ENCODE data around the gene CALN1.

The CALN1 gene

DNA sequence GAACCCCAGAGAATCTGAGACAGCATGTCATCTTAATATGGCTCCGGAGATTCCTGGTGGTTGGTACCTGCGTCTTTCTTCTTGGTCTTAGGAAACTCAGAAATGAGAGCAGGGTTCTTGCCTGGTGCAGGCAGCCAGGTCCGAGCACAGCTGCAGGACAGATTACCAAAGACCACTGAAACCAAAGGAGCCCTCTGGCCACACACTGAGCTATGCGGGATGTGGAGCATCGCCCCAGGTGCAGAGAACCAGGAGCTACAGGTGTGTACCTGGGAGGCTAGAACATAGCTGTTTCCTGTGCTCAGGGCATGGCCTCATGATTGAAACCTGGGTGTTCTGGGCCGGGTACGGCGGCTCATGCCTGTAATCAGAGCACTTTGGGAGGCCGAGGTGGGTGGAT, 635.4 kb downstream of the CALN1 start:
- H3K4me1 ChIP-seq (ENCODE audit: control extremely low read depth in 1 of 4, control insufficient read depth in 4 of 4, insufficient read depth in 4 of 4, low read length in 3 of 4), result peaks cover 0 to 4% (median 0%) of the 10 kb centered on the region in 4 experiments
- WGBS (ENCODE audit: insufficient coverage), result over 99% methylated on average over 9 of the region's 9 CpGs
- no peaks in the 10 kb centered on the region for H3K27me3 ChIP-seq (replicated peaks in 2 of 5; ENCODE audit: control insufficient read depth in 4 of 5, insufficient read depth in 5 of 5, low read length in 4 of 5)
- no peaks in the 10 kb centered on the region for H3K9me3 ChIP-seq (ENCODE audit: control extremely low read depth in 1 of 5, control insufficient read depth in 4 of 5, insufficient read depth in 2 of 5, low read depth in 1 of 5, low read length in 4 of 5)
- ChIA-PET CTCF (interaction anchor here (0.6 to 1.3 kb wide), 2 partner anchors 9 to 64 kb away, joined by 3 read pairs; no protein-coding TSS in a partner anchor), POLR2A (no interaction called here)
- no peak overlapping the region for H3K4me3 ChIP-seq (ENCODE audit: control insufficient read depth in 1 of 7, extremely low read depth in 1 of 7, insufficient read depth in 4 of 7, low read depth in 2 of 7, low read length in 6 of 7)
- H3K27ac ChIP-seq (ENCODE audit: insufficient read depth in 1 of 2, low read depth in 1 of 2, low read length in 2 of 2, poor library complexity in 1 of 2, severe bottlenecking in 2 of 2), result no peak overlapping the region
- DNase-seq, result no peak
- peaks cover 0 to 2% (median 0%) of the 10 kb centered on the region in 4 experiments for H3K36me3 ChIP-seq (ENCODE audit: control insufficient read depth in 4 of 4, insufficient read depth in 4 of 4, low read length in 3 of 4)

DNA sequence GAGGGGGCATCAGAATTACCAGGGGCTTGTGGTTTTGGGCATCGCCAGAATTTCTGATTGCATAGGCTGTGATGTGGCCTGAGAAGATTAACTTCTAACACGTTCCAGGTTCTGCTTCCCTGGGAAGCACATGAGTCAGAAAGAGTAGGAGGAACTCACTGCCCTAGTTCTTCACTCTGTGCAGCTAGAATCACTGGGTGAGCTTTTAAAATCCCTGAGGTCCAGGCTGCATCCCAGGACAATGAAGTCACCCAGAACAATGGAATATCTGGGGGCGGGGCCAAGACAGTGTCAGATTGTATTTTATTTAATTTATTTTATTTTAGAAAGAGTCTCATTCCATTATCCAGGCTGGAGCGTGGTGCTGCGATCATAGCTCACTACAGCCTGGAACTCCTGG, 636.5 kb downstream of the CALN1 start:
- no peak for DNase-seq
- H3K27me3 ChIP-seq (replicated peaks in 2 of 5; ENCODE audit: control insufficient read depth in 4 of 5, insufficient read depth in 5 of 5, low read length in 4 of 5), result no peaks in the 10 kb centered on the region
- 100% methylated on average over 2 of the region's 5 CpGs for WGBS (ENCODE audit: insufficient coverage)
- H3K36me3 ChIP-seq (ENCODE audit: control insufficient read depth in 4 of 4, insufficient read depth in 4 of 4, low read length in 3 of 4), result no peaks in the 10 kb centered on the region
- H3K4me1 ChIP-seq (ENCODE audit: control extremely low read depth in 1 of 4, control insufficient read depth in 4 of 4, insufficient read depth in 4 of 4, low read length in 3 of 4), result peaks cover 0 to 4% (median 0%) of the 10 kb centered on the region in 4 experiments
- ChIA-PET POLR2A (no interaction called here), CTCF (no interaction called here)
- H3K4me3 ChIP-seq (ENCODE audit: control insufficient read depth in 1 of 7, extremely low read depth in 1 of 7, insufficient read depth in 4 of 7, low read depth in 2 of 7, low read length in 6 of 7), result no peak overlapping the region
- H3K9me3 ChIP-seq (ENCODE audit: control extremely low read depth in 1 of 5, control insufficient read depth in 4 of 5, insufficient read depth in 2 of 5, low read depth in 1 of 5, low read length in 4 of 5), result no peaks in the 10 kb centered on the region
- no peak overlapping the region for H3K27ac ChIP-seq (ENCODE audit: insufficient read depth in 1 of 2, low read depth in 1 of 2, low read length in 2 of 2, poor library complexity in 1 of 2, severe bottlenecking in 2 of 2)

- Histone ChIP-seq H3K4me1 (ENCODE audit: control extremely low read depth in 1 of 4, control insufficient read depth in 4 of 4, insufficient read depth in 4 of 4, low read length in 3 of 4) (peaks cover 0 to 8% (median 3%) of the 10 kb centered on the region in 4 experiments), H3K36me3 (ENCODE audit: control insufficient read depth in 4 of 4, insufficient read depth in 4 of 4, low read length in 3 of 4) (no peaks in the 10 kb centered on the region), H3K27me3 (replicated peaks in 2 of 5; ENCODE audit: control insufficient read depth in 4 of 5, insufficient read depth in 5 of 5, low read length in 4 of 5) (no peaks in the 10 kb centered on the region), H3K27ac (ENCODE audit: insufficient read depth in 1 of 2, low read depth in 1 of 2, low read length in 2 of 2, poor library complexity in 1 of 2, severe bottlenecking in 2 of 2) (no peak overlapping the region), H3K9me3 (ENCODE audit: control extremely low read depth in 1 of 5, control insufficient read depth in 4 of 5, insufficient read depth in 2 of 5, low read depth in 1 of 5, low read length in 4 of 5) (peaks cover 0 to under 1% (median 0%) of the 10 kb centered on the region in 5 experiments), H3K4me3 (ENCODE audit: control insufficient read depth in 1 of 7, extremely low read depth in 1 of 7, insufficient read depth in 4 of 7, low read depth in 2 of 7, low read length in 6 of 7) (no peak overlapping the region)
- ChIA-PET POLR2A (no interaction called here), CTCF (no interaction called here)
- WGBS (ENCODE audit: insufficient coverage), result 100% methylated on average over 1 of the region's 3 CpGs
- DNase-seq, result peak in 2 of 3 donors; percentile 17 to 57
Measured at GRCh38 chr7:71772779-71773178, 639.4 kb downstream of the CALN1 start.

DNA sequence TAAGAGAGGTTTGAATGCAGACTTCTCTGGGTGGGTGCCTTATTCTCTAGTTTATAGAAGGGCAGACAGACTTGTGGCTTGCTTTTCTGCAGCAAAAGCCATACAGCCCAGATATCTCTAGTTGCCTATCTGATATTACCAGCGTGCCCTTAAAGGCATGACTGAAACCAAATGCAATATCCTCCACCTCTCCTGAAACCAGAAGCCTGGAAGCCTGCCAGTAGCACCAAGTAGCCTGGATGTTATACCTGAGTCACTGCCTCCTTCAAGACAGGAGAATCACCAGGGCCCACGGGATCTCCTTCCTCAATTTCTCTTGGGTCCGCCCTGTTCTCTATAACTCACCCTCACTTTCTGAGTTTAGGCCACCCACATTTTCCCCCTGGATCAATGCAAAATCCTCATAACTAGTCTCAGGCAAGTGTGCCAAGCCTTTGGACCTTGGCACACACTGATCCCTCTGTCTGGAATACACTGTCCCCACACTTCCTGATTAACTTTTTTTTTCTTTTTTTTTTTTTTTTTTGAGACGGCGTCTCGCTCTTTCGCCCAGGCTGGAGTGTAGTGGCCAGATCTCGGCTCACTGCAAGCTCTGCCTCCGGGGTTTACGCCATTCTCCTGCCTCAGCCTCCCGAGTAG, 641.8 kb downstream of the CALN1 start:
- Histone ChIP-seq H3K4me1 (ENCODE audit: control extremely low read depth in 1 of 4, control insufficient read depth in 4 of 4, insufficient read depth in 4 of 4, low read length in 3 of 4) (peaks cover 0 to 8% (median 3%) of the 10 kb centered on the region in 4 experiments), H3K36me3 (ENCODE audit: control insufficient read depth in 4 of 4, insufficient read depth in 4 of 4, low read length in 3 of 4) (no peaks in the 10 kb centered on the region), H3K4me3 (ENCODE audit: control insufficient read depth in 1 of 7, extremely low read depth in 1 of 7, insufficient read depth in 4 of 7, low read depth in 2 of 7, low read length in 6 of 7) (no peak overlapping the region), H3K27me3 (replicated peaks in 2 of 5; ENCODE audit: control insufficient read depth in 4 of 5, insufficient read depth in 5 of 5, low read length in 4 of 5) (no peaks in the 10 kb centered on the region), H3K9me3 (ENCODE audit: control extremely low read depth in 1 of 5, control insufficient read depth in 4 of 5, insufficient read depth in 2 of 5, low read depth in 1 of 5, low read length in 4 of 5) (peaks cover 0 to 11% (median 0%) of the 10 kb centered on the region in 5 experiments), H3K27ac (ENCODE audit: insufficient read depth in 1 of 2, low read depth in 1 of 2, low read length in 2 of 2, poor library complexity in 1 of 2, severe bottlenecking in 2 of 2) (no peak overlapping the region)
- POLR2A ChIA-PET, result no interaction called here
- WGBS (ENCODE audit: insufficient coverage), result 74% methylated on average over 6 of the region's 11 CpGs
- peak; percentile 18 to 84 (median 78) for DNase-seq
- CTCF ChIA-PET, result no interaction called here

DNA sequence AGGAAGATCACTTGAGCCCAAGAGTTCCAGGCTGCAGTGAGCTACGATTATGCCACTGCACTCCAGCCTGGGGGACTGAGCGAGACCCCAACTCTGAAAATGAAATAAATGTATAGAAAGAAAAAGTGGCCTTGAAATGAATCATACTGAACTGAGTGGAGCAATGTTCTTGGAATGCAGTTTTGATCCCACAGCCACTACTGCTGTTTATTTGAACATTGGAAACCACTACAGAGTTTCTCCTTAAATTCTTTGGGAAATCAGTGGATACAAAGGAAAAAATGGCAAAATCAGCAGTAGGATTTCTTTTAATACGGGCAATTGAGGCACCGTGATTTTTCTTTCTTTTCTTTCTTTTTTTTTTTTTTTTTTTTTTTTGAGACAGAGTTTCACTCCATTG, 642.8 kb downstream of the CALN1 start:
- 100% methylated on average over 2 of the region's 4 CpGs for WGBS (ENCODE audit: insufficient coverage)
- no peaks in the 10 kb centered on the region for H3K36me3 ChIP-seq (ENCODE audit: control insufficient read depth in 4 of 4, insufficient read depth in 4 of 4, low read length in 3 of 4)
- POLR2A ChIA-PET, result no interaction called here
- DNase-seq, result no peak
- H3K4me3 ChIP-seq (ENCODE audit: control insufficient read depth in 1 of 7, extremely low read depth in 1 of 7, insufficient read depth in 4 of 7, low read depth in 2 of 7, low read length in 6 of 7), result no peak overlapping the region
- peaks cover 0 to 8% (median 3%) of the 10 kb centered on the region in 4 experiments for H3K4me1 ChIP-seq (ENCODE audit: control extremely low read depth in 1 of 4, control insufficient read depth in 4 of 4, insufficient read depth in 4 of 4, low read length in 3 of 4)
- CTCF ChIA-PET, result no interaction called here
- no peak overlapping the region for H3K27ac ChIP-seq (ENCODE audit: insufficient read depth in 1 of 2, low read depth in 1 of 2, low read length in 2 of 2, poor library complexity in 1 of 2, severe bottlenecking in 2 of 2)
- H3K27me3 ChIP-seq (replicated peaks in 2 of 5; ENCODE audit: control insufficient read depth in 4 of 5, insufficient read depth in 5 of 5, low read length in 4 of 5), result no peaks in the 10 kb centered on the region
- H3K9me3 ChIP-seq (ENCODE audit: control extremely low read depth in 1 of 5, control insufficient read depth in 4 of 5, insufficient read depth in 2 of 5, low read depth in 1 of 5, low read length in 4 of 5), result peaks cover 0 to 18% (median 0%) of the 10 kb centered on the region in 5 experiments

DNA sequence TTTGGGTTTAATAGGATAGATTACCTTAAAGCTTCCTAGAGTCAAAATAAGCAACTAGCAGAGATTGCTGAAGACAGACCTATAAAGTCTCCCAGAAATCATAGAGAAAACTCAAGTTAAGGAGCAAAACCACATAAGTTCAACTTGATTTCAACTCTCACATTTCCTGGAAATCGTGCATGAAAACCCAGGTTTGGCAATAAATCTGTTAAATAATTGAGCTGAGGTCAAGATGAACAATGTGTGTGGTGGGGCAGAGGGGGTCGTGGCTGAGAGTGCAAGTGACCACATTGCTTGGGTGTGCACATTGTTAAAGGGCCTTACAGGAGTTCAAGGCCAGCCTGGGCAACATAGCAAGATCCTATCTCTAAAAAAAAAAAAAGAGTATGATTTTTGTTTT, 643.7 kb downstream of the CALN1 start:
- Histone ChIP-seq H3K4me1 (ENCODE audit: control extremely low read depth in 1 of 4, control insufficient read depth in 4 of 4, insufficient read depth in 4 of 4, low read length in 3 of 4) (peaks cover 0 to 8% (median 3%) of the 10 kb centered on the region in 4 experiments), H3K4me3 (ENCODE audit: control insufficient read depth in 1 of 7, extremely low read depth in 1 of 7, insufficient read depth in 4 of 7, low read depth in 2 of 7, low read length in 6 of 7) (no peak overlapping the region), H3K9me3 (ENCODE audit: control extremely low read depth in 1 of 5, control insufficient read depth in 4 of 5, insufficient read depth in 2 of 5, low read depth in 1 of 5, low read length in 4 of 5) (peaks cover 0 to 22% (median 0%) of the 10 kb centered on the region in 5 experiments), H3K27ac (ENCODE audit: insufficient read depth in 1 of 2, low read depth in 1 of 2, low read length in 2 of 2, poor library complexity in 1 of 2, severe bottlenecking in 2 of 2) (no peak overlapping the region), H3K36me3 (ENCODE audit: control insufficient read depth in 4 of 4, insufficient read depth in 4 of 4, low read length in 3 of 4) (no peaks in the 10 kb centered on the region), H3K27me3 (replicated peaks in 2 of 5; ENCODE audit: control insufficient read depth in 4 of 5, insufficient read depth in 5 of 5, low read length in 4 of 5) (no peaks in the 10 kb centered on the region)
- no peak for DNase-seq
- ChIA-PET CTCF (interaction anchor here (1.4 kb wide), 1 partner anchor 8 kb away, joined by 3 read pairs; no protein-coding TSS in a partner anchor), POLR2A (no interaction called here)
- 10% methylated on average over 2 of the region's 2 CpGs for WGBS (ENCODE audit: insufficient coverage)

GRCh38 chr7:71766016-71766415, 646.1 kb downstream of the CALN1 start:
- Histone ChIP-seq H3K36me3 (ENCODE audit: control insufficient read depth in 4 of 4, insufficient read depth in 4 of 4, low read length in 3 of 4) (no peaks in the 10 kb centered on the region), H3K27ac (ENCODE audit: insufficient read depth in 1 of 2, low read depth in 1 of 2, low read length in 2 of 2, poor library complexity in 1 of 2, severe bottlenecking in 2 of 2) (no peak overlapping the region), H3K4me3 (ENCODE audit: control insufficient read depth in 1 of 7, extremely low read depth in 1 of 7, insufficient read depth in 4 of 7, low read depth in 2 of 7, low read length in 6 of 7) (no peak overlapping the region), H3K9me3 (ENCODE audit: control extremely low read depth in 1 of 5, control insufficient read depth in 4 of 5, insufficient read depth in 2 of 5, low read depth in 1 of 5, low read length in 4 of 5) (peaks cover 2 to 39% (median 6%) of the 10 kb centered on the region in 5 experiments), H3K27me3 (replicated peaks in 2 of 5; ENCODE audit: control insufficient read depth in 4 of 5, insufficient read depth in 5 of 5, low read length in 4 of 5) (no peaks in the 10 kb centered on the region), H3K4me1 (ENCODE audit: control extremely low read depth in 1 of 4, control insufficient read depth in 4 of 4, insufficient read depth in 4 of 4, low read length in 3 of 4) (peaks cover 0 to 8% (median 3%) of the 10 kb centered on the region in 4 experiments)
- ChIA-PET CTCF (no interaction called here), POLR2A (no interaction called here)
- no peak for DNase-seq
